Measurements from ENCODE around the gene USP5. TPM values are rescaled to one million over a fixed set of nuclear protein-coding genes. Genes with fewer than 3 reads are reported as not detected.

The USP5 gene
- total RNA-seq, 1 donor from 2014 or later, result 146 TPM

DNA sequence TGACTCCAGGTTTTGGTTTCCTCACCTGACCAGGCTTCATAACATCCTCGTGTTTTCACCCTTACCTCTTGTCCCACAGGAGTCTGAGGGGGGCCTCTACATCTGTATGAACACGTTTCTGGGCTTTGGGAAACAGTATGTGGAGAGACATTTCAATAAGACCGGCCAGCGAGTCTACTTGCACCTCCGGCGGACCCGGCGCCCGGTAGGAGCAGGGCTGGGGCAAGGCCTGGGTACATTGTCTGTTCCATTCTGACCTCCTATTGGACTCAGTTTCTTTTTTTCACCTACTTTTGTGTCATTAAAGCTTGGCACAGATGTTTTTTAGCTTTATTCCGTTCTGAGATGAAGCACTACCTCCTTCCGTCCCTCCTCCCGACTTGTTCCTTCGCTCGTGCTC, 3.4 kb downstream of the USP5 start:
- Mint-ChIP-seq H3K4me3 (ENCODE audit: unreplicated experiment) (no peak overlapping the region), H3K36me3 (ENCODE audit: low read depth, unreplicated experiment) (peaks cover 16% of the 10 kb centered on the region), H3K9me3 (ENCODE audit: unreplicated experiment) (no peaks in the 10 kb centered on the region), H3K27ac (ENCODE audit: unreplicated experiment) (peak overlapping the region; percentile 18), H3K27me3 (ENCODE audit: low read depth, unreplicated experiment) (no peaks in the 10 kb centered on the region), H3K4me1 (ENCODE audit: low read depth, unreplicated experiment) (peaks cover 12% of the 10 kb centered on the region)
- no peak overlapping the region for H3K9ac ChIP-seq (ENCODE audit: low read length)
- no peaks in the 10 kb centered on the region for H3K9me3 ChIP-seq (ENCODE audit: insufficient read depth, low read depth, low read length)
- peaks cover 38% of the 10 kb centered on the region for H3K79me2 ChIP-seq (ENCODE audit: insufficient read depth, low read length)
- peaks cover 18% of the 10 kb centered on the region for H3K4me1 ChIP-seq (ENCODE audit: insufficient read depth, low read length)
- no peak overlapping the region for H2AFZ ChIP-seq (ENCODE audit: low read depth, low read length)
- H3K27me3 ChIP-seq (ENCODE audit: insufficient read depth, low read length), result no peaks in the 10 kb centered on the region
- H4K20me1 ChIP-seq (ENCODE audit: insufficient read depth, low read length), result peaks cover 24% of the 10 kb centered on the region
- DNase-seq (ENCODE audit: low read depth) (no peak), FAIRE-seq (no peak)
- H3K4me3 ChIP-seq (ENCODE audit: insufficient read depth, low read depth, low read length), result no peak overlapping the region
- no peak overlapping the region for H3K4me2 ChIP-seq (ENCODE audit: low read length)
- TF ChIP-seq, protein P1, sequence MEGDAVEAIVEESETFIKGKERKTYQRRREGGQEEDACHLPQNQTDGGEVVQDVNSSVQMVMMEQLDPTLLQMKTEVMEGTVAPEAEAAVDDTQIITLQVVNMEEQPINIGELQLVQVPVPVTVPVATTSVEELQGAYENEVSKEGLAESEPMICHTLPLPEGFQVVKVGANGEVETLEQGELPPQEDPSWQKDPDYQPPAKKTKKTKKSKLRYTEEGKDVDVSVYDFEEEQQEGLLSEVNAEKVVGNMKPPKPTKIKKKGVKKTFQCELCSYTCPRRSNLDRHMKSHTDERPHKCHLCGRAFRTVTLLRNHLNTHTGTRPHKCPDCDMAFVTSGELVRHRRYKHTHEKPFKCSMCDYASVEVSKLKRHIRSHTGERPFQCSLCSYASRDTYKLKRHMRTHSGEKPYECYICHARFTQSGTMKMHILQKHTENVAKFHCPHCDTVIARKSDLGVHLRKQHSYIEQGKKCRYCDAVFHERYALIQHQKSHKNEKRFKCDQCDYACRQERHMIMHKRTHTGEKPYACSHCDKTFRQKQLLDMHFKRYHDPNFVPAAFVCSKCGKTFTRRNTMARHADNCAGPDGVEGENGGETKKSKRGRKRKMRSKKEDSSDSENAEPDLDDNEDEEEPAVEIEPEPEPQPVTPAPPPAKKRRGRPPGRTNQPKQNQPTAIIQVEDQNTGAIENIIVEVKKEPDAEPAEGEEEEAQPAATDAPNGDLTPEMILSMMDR (IDR thresholded peaks at IDR 0.05; ENCODE audit: insufficient read depth, low read depth, low read length), result no peak
- TF ChIP-seq EZH2 (IDR thresholded peaks at IDR 0.05; ENCODE audit: insufficient read depth, low read length), result no peak
- H3K36me3 ChIP-seq (ENCODE audit: insufficient read depth, low read length), result peaks cover 31% of the 10 kb centered on the region
- no peak overlapping the region for H3K27ac ChIP-seq (ENCODE audit: low read depth, low read length)

DNA sequence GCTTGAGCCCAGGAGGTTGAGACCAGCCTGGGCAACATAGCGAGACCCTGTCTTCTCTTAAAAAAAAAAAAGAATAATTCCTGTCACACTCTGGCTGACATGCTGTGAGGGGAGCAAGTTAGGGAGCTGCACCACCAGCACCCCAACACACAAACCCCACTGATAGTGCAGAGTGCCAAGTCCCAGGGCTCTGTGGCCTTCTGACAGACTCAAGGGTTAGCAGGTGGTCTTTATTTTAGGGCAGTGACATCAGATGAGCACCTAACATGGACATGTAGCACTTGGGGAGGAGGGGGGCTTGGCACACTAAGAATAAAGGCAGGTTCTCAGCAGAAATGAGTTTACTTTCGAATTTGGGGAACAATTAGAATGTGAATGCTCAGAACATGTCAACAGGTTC, 6.8 kb downstream of the USP5 start:
- H3K4me3 Mint-ChIP-seq (ENCODE audit: unreplicated experiment), result no peak overlapping the region
- H3K9me3 ChIP-seq (ENCODE audit: insufficient read depth, low read depth, low read length), result no peaks in the 10 kb centered on the region
- H3K27ac Mint-ChIP-seq (ENCODE audit: unreplicated experiment), result no peak overlapping the region
- H2AFZ ChIP-seq (ENCODE audit: low read depth, low read length), result no peak overlapping the region
- no peaks in the 10 kb centered on the region for H3K27me3 ChIP-seq (ENCODE audit: insufficient read depth, low read length)
- H3K36me3 ChIP-seq (ENCODE audit: insufficient read depth, low read length), result peaks cover 42% of the 10 kb centered on the region
- FAIRE-seq, result no peak
- peaks cover 11% of the 10 kb centered on the region for H4K20me1 ChIP-seq (ENCODE audit: insufficient read depth, low read length)
- H3K27ac ChIP-seq (ENCODE audit: low read depth, low read length), result no peak overlapping the region
- peaks cover 1% of the 10 kb centered on the region for H3K4me1 ChIP-seq (ENCODE audit: insufficient read depth, low read length)
- H3K4me3 ChIP-seq (ENCODE audit: insufficient read depth, low read depth, low read length), result no peak overlapping the region
- peaks cover 7% of the 10 kb centered on the region for H3K4me1 Mint-ChIP-seq (ENCODE audit: low read depth, unreplicated experiment)
- DNase-seq (ENCODE audit: low read depth), result no peak
- no peaks in the 10 kb centered on the region for H3K27me3 Mint-ChIP-seq (ENCODE audit: low read depth, unreplicated experiment)
- TF ChIP-seq, protein P1 (IDR thresholded peaks at IDR 0.05; ENCODE audit: insufficient read depth, low read depth, low read length), result no peak
- no peak for TF ChIP-seq EZH2 (IDR thresholded peaks at IDR 0.05; ENCODE audit: insufficient read depth, low read length)
- peaks cover 21% of the 10 kb centered on the region for H3K79me2 ChIP-seq (ENCODE audit: insufficient read depth, low read length)
- peaks cover 23% of the 10 kb centered on the region for H3K36me3 Mint-ChIP-seq (ENCODE audit: low read depth, unreplicated experiment)
- H3K9me3 Mint-ChIP-seq (ENCODE audit: unreplicated experiment), result no peaks in the 10 kb centered on the region
- H3K9ac ChIP-seq (ENCODE audit: low read length), result no peak overlapping the region
- H3K4me2 ChIP-seq (ENCODE audit: low read length), result no peak overlapping the region

DNA sequence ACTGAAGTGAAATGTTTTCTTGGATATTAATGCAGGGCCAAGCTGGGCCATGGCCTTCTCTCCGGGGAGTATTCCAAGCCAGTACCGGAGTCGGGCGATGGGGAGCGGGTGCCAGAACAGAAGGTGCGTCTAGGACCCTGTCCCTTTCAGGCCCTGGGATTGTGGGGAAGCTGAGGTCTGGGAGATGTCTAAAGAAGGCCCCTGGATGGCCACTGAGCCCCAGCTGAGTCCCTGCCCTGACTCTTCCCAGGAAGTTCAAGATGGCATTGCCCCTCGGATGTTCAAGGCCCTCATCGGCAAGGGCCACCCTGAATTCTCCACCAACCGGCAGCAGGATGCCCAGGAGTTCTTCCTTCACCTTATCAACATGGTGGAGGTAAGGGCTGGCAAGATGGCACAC, 8.2 kb downstream of the USP5 start:
- H3K4me1 Mint-ChIP-seq (ENCODE audit: low read depth, unreplicated experiment), result peaks cover 2% of the 10 kb centered on the region
- H3K4me2 ChIP-seq (ENCODE audit: low read length), result no peak overlapping the region
- no peaks in the 10 kb centered on the region for H3K9me3 ChIP-seq (ENCODE audit: insufficient read depth, low read depth, low read length)
- DNase-seq (ENCODE audit: low read depth), result no peak
- H3K4me3 ChIP-seq (ENCODE audit: insufficient read depth, low read depth, low read length), result no peak overlapping the region
- H3K27me3 ChIP-seq (ENCODE audit: insufficient read depth, low read length), result no peaks in the 10 kb centered on the region
- H3K36me3 Mint-ChIP-seq (ENCODE audit: low read depth, unreplicated experiment), result peaks cover 32% of the 10 kb centered on the region
- H3K9ac ChIP-seq (ENCODE audit: low read length), result no peak overlapping the region
- H3K4me3 Mint-ChIP-seq (ENCODE audit: unreplicated experiment), result no peak overlapping the region
- TF ChIP-seq EZH2 (IDR thresholded peaks at IDR 0.05; ENCODE audit: insufficient read depth, low read length), result no peak
- TF ChIP-seq, protein P1 (IDR thresholded peaks at IDR 0.05; ENCODE audit: insufficient read depth, low read depth, low read length), result no peak
- H3K27ac Mint-ChIP-seq (ENCODE audit: unreplicated experiment), result no peak overlapping the region
- FAIRE-seq, result no peak
- peaks cover 5% of the 10 kb centered on the region for H4K20me1 ChIP-seq (ENCODE audit: insufficient read depth, low read length)
- no peaks in the 10 kb centered on the region for H3K9me3 Mint-ChIP-seq (ENCODE audit: unreplicated experiment)
- H3K27ac ChIP-seq (ENCODE audit: low read depth, low read length), result no peak overlapping the region
- H2AFZ ChIP-seq (ENCODE audit: low read depth, low read length), result no peak overlapping the region
- no peaks in the 10 kb centered on the region for H3K27me3 Mint-ChIP-seq (ENCODE audit: low read depth, unreplicated experiment)
- H3K4me1 ChIP-seq (ENCODE audit: insufficient read depth, low read length), result no peaks in the 10 kb centered on the region
- peaks cover 8% of the 10 kb centered on the region for H3K79me2 ChIP-seq (ENCODE audit: insufficient read depth, low read length)
- peaks cover 46% of the 10 kb centered on the region for H3K36me3 ChIP-seq (ENCODE audit: insufficient read depth, low read length)

All from astrocyte (in vitro differentiated cells and primary cell).